Measurements from ENCODE around the gene LPP.

DNA sequence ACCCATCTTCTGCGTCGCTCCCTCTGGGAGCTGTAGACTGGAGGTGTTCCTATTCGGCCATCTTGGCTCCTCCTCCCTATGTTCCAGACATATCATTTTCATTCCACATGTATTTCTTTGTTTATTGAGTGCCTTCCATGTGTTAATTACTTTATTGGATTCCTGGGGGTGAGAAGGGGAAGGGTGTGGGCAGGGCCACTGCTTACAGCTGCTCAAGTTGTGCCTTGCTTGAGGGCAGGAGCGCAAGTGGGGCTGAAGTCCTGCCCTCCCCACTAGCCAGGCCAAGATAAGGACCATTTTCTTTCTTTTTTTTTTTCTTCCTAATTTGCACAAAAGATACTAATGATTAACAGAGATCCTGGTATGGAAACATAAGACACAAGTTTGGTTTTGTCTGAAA, 224.8 kb downstream of the LPP start:
- TF ChIP-seq, protein P1, sequence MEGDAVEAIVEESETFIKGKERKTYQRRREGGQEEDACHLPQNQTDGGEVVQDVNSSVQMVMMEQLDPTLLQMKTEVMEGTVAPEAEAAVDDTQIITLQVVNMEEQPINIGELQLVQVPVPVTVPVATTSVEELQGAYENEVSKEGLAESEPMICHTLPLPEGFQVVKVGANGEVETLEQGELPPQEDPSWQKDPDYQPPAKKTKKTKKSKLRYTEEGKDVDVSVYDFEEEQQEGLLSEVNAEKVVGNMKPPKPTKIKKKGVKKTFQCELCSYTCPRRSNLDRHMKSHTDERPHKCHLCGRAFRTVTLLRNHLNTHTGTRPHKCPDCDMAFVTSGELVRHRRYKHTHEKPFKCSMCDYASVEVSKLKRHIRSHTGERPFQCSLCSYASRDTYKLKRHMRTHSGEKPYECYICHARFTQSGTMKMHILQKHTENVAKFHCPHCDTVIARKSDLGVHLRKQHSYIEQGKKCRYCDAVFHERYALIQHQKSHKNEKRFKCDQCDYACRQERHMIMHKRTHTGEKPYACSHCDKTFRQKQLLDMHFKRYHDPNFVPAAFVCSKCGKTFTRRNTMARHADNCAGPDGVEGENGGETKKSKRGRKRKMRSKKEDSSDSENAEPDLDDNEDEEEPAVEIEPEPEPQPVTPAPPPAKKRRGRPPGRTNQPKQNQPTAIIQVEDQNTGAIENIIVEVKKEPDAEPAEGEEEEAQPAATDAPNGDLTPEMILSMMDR (IDR thresholded peaks at IDR 0.05), result no peak
- no peak for TF ChIP-seq POLR2A (IDR thresholded peaks at IDR 0.05)
- TF ChIP-seq EP300 (IDR thresholded peaks at IDR 0.05), result no peak

All from ovary (tissue), 3 donors.